Stimulated activated effector memory CD8-positive, alpha-beta T cell treated with anti-CD3 and anti-CD28 coated beads, Interleukin-12 subunit alpha, Interleukin-12 subunit beta, amount 100 ng/mL, for 72 hours (primary cell): ENCODE data around the gene INPP5A.
"Not testable (repeated sequence)": the region's sequence is repeated elsewhere in the genome, so short reads cannot be mapped to it uniquely, and the experiment has no call there.

Source experiments
- ATAC-seq: fragments of 150-1000 bp; cut with Tn5 transposase; 2 replicates; pipeline ENCODE4 v1.10.0; 2021
- DNase-seq, 2 donors: peaks; one replicate each; pipeline ENCODE4 v3.0.0; 2021 to 2022; ENCODE audit warnings: low spot score in 2 of 2
- H3K27ac Mint-ChIP-seq: one replicate; pipeline ENCODE4 v1.8.0; 2022; ENCODE audit warnings: mild to moderate bottlenecking, mixed read lengths
- H3K36me3 Mint-ChIP-seq: one replicate; pipeline ENCODE4 v1.8.0; 2022; ENCODE audit warnings: mild to moderate bottlenecking, mixed read lengths
- H3K4me1 Mint-ChIP-seq: one replicate; pipeline ENCODE4 v1.8.0; 2022; ENCODE audit warnings: mixed read lengths
- H3K4me3 Mint-ChIP-seq: one replicate; pipeline ENCODE4 v1.8.0; 2022; ENCODE audit warnings: mild to moderate bottlenecking, mixed read lengths
- H3K9me3 Mint-ChIP-seq: one replicate; pipeline ENCODE4 v1.8.0; 2022; ENCODE audit warnings: mixed read lengths

INPP5A gene

DNA sequence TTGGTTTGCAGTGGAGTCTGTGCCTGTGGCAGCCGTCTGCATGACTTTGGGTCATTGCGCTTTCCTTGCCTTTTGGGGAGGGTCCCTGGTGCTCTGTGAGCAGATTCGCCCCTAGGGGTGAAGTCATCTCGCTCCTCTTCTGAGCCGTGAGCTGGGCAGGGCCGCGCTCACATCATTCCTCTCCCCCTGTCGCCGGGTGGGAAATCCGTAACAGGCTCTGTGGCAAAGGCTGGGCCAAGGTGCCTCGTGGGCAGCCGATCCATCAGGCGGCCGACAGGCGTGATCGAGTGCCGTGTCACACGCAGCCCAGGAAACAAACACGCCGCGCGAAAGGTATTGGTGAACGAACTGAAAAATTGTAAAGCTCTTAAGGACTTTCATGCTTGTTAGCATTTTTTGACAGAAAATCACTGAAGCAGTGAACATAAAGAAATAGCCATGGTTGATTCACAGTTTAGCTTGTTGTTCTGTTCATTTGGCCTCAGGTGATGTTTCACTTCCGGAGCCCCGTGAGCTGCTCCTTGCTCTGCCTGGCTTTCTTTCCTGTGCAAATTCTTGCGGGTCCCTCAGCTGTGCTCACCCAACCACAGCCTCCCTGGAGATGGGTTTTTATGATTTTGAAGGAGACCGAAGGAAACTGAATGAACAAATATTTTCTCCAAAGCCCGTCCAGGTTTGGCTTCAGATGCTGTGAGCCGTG is 126.2 kb downstream of the INPP5A start:
- H3K9me3 Mint-ChIP-seq, result no peaks in the 10 kb centered on the region
- DNase-seq (no peak), ATAC-seq (no peak)
- no peak overlapping the region for H3K27ac Mint-ChIP-seq
- H3K4me1 Mint-ChIP-seq, result peaks cover 11% of the 10 kb centered on the region
- no peaks in the 10 kb centered on the region for H3K36me3 Mint-ChIP-seq
- no peak overlapping the region for H3K4me3 Mint-ChIP-seq

DNA sequence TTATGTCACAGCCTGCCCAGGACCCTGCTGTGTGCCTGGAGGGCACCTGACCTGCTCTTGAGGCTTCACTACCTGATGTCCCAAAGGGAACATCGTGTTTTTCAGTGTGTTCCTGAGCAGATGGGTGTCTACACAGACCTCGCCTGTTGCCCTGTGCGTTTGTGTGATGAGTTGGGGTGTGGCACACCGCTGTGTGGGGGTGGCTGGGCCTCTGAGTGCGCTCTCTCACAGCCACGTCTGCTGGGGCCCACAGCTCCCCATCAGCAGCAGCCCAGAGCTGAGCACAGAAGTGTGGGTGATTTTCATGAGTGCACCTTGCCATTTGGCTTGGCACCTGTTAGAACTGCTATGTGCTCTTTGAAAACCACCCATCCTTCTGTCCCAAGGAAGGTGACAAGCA is 126.8 kb downstream of the INPP5A start:
- DNase-seq (no peak), ATAC-seq (no peak)
- Mint-ChIP-seq H3K4me1 (peaks cover 11% of the 10 kb centered on the region), H3K4me3 (no peak overlapping the region), H3K9me3 (no peaks in the 10 kb centered on the region), H3K27ac (no peak overlapping the region), H3K36me3 (no peaks in the 10 kb centered on the region)

DNA sequence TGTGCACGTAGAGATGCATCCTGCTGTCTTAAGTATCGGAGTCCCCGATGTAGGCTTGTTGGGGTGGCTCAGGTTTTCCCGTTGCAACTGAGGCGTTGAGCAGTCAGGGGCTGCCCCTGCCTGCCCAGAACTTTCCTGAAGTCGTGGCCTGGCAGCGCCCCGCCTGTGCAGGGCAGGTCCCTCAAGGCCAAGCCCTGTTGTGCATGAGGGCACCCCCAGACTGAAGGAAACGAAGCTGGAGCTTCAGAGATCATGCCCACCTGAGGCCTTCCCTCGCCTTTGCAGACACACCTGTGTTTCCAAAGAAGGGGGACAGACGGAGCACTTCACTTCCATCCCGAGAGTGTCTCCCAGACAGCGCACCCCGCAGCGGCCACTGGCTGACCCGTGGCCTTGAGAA is 127.3 kb downstream of the INPP5A start:
- no peak overlapping the region for H3K4me3 Mint-ChIP-seq
- H3K9me3 Mint-ChIP-seq, result no peaks in the 10 kb centered on the region
- H3K36me3 Mint-ChIP-seq, result no peaks in the 10 kb centered on the region
- peaks cover 11% of the 10 kb centered on the region for H3K4me1 Mint-ChIP-seq
- ATAC-seq (no peak), DNase-seq (no peak)
- no peak overlapping the region for H3K27ac Mint-ChIP-seq

DNA sequence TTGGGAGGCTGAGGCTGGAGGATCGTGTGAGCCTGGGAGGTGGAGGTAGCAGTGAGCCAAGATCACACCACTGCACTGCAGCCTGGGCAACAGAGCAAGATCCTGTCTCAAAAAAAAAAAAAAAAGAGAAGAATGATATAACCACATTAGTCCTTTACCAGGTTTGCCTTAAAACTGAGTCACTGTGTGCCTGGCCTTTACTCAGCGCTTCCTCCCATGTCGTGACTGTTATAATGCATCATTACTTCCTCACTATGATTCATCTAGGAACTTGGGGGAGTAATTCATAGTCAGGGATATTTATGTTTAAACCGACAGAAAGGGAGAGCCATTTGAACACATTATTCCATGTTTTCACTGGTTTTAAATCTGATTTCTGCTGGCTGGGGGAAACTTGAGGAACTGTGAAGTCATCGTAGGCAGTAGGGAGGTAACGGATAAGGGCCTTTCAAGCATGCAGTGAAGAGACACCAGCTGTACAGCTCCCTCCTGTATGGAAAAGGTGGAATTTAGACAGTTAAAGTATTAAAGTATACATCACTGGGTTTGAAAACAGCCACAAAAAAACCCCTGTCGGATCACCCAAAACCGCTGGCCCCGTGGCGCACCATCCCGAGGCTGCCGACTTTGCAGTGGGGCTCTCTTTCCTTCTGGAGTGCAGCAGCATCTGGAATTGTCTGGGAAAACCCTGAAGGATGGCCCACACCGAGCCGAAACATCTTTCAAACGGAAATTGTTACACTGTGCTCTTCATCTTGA is 128.5 kb downstream of the INPP5A start:
- no peaks in the 10 kb centered on the region for H3K9me3 Mint-ChIP-seq
- H3K4me1 Mint-ChIP-seq, result peaks cover 11% of the 10 kb centered on the region
- H3K4me3 Mint-ChIP-seq, result peak overlapping the region; percentile 18
- H3K36me3 Mint-ChIP-seq, result no peaks in the 10 kb centered on the region
- H3K27ac Mint-ChIP-seq, result peak overlapping the region; percentile 84
- no peak for DNase-seq
- ATAC-seq, result peak; percentile 99

DNA sequence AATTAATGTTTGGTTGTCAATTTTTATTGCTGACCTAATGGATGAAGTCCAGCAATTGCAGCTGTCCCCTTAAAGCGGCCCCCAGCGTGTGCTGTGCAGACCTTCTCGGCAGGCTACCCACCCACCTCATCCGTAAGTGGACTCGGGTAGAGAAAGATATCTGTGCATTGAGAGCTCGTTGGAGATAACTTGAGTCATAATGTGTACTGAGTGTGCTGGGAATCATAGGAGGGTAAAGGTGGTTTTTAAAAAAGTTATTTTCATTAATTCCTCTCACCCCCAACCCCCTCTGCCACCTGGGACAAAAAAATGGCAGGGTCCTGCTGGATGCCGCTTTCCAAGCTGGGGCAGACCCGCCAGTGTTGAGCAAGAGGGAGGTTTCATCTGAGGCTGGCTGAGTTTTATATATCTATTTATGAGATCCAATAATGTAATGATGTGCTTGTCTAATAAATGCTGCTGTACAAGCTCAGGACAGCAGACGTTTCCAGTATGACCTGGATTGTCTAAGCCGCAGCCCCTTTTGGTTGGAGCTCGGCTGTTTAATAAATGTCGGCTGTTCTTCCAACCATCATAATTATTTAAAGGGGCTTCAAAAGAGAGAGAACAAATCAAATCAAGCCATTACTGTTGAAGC is 129.2 kb downstream of the INPP5A start:
- peak overlapping the region; percentile 18 for H3K4me3 Mint-ChIP-seq
- H3K9me3 Mint-ChIP-seq, result no peaks in the 10 kb centered on the region
- H3K4me1 Mint-ChIP-seq, result peaks cover 11% of the 10 kb centered on the region
- DNase-seq (no peak), ATAC-seq (no peak)
- H3K27ac Mint-ChIP-seq, result peak overlapping the region; percentile 84
- H3K36me3 Mint-ChIP-seq, result no peaks in the 10 kb centered on the region

DNA sequence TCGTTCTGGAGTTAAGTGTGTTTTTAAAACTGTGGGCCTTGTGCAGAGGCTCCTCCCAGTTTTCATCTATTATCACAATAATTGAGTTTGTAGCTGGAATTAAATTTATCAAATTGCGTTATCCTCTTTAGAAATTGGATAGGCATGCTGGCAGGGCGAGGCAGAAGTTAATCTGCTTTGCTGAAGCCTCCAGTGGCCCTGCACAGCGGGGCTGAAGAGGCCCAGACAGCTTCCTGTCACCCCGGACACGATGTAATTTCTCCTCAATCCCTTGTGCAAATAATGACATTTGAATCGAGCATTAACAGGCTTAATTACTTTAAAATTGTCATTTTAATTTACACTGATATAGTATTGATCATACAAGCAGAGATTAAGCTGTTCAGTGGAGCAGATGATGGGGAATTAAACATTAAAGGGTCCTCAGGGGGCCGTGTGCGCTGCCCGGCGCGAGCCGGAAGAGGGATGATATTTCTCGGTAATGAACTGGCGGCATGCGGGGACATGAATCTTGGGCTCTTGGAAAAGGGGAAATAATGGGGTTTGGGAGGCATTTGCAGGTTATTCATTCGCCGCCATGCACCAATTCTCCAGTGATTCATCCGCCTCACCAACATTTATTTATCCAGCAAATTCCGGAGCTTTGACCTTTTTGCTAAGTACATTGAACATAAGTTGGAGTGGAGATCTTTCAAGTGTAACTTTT is 129.9 kb downstream of the INPP5A start:
- ATAC-seq (no peak), DNase-seq (no peak)
- H3K27ac Mint-ChIP-seq, result no peak overlapping the region
- no peak overlapping the region for H3K4me3 Mint-ChIP-seq
- H3K36me3 Mint-ChIP-seq, result no peaks in the 10 kb centered on the region
- H3K4me1 Mint-ChIP-seq, result peaks cover 11% of the 10 kb centered on the region
- H3K9me3 Mint-ChIP-seq, result no peaks in the 10 kb centered on the region

DNA sequence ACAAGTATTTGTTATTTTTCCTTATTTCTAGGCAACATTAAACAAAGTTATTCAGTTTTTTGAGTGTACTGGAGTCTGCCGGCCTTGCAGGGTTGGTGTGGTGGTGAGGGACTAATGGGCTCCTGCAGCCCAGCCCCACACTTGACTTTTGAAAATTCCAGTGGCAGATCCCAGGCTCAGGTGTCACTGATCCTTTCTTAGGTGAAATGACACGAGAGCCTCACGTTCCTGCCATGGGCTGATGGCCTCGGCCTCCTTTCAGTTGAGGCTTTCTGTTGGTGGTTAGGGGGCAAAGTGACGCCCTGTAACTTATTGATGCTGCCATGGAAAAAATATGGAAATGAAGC is 130.4 kb downstream of the INPP5A start:
- no peak for ATAC-seq
- no peaks in the 10 kb centered on the region for H3K9me3 Mint-ChIP-seq
- no peak for DNase-seq
- H3K36me3 Mint-ChIP-seq, result no peaks in the 10 kb centered on the region
- no peak overlapping the region for H3K4me3 Mint-ChIP-seq
- no peak overlapping the region for H3K27ac Mint-ChIP-seq
- H3K4me1 Mint-ChIP-seq, result peaks cover 11% of the 10 kb centered on the region

DNA sequence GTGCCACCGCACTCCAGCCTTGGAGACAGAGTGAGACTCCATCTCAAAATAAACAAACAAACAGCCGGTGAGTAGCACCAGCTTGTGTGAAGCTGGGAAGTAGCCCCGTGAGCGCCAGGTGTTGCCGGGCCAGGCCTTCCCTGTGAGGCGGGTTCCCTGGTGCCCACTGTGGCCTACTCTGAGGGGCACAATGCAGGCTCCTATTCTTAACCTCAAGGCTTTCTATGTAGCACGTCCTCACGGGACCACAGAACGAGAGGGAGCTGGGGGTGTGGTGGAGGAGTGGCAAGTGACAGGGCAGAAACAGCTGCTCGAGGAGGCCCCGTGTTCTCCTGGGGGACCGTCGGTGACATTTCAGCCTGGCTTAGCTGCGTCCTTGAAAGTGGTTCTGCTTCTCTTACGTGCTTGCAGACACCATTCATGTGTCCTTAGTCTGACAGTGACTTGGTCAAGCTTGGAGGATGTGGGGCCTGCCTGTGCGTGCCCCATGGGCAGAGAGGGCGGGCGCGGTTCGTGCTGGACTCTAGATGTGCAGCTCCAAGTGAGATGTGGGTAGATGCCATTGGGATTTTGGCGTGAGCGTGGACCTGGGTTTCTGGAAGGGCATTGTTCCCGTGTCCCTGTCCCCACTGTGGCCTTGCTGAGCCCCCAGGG is 131.7 kb downstream of the INPP5A start:
- DNase-seq, result no peak
- ATAC-seq, result no peak

DNA sequence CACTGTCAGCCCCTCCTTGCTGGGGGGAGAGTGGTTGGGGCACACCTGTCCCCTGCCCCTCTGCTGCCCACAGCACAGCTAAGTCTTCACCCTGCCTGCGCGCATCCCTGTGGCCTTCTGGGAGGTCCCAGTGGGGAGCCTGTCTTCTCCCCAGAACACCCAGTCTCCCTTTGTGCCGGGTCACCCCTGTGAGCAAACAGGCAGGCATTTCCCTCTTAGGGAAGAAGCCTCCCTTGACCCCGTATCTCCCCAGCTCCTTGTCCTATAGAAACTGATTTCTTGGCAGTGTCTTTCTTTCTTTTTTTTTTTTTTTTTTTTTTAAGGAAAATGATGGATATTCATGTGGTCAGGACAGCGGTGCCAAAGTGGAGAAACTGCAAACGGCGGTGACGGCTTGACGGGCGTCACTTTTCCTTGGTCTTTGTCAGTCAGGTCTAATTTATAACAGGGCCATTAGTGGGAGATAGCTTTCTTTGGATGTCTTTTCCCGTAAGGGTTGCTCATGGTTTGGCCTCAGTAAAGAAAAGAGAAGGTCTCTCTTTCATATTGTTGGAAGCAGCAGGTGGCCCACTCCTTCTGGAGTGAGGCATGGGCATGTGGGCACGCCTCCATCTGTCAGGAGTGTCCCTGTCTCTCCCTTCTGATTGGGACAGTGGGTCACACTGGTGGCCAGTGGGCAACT is 133.1 kb downstream of the INPP5A start:
- Mint-ChIP-seq H3K4me3 (no peak overlapping the region), H3K9me3 (no peaks in the 10 kb centered on the region), H3K36me3 (no peaks in the 10 kb centered on the region), H3K27ac (no peak overlapping the region), H3K4me1 (peaks cover 11% of the 10 kb centered on the region)
- DNase-seq (no peak), ATAC-seq (no peak)

More for the DNA sequence above, 131.7 kb downstream of the INPP5A start:
- no peak overlapping the region for H3K27ac Mint-ChIP-seq
- H3K9me3 Mint-ChIP-seq, result no peaks in the 10 kb centered on the region
- no peaks in the 10 kb centered on the region for H3K36me3 Mint-ChIP-seq
- H3K4me1 Mint-ChIP-seq, result peaks cover 11% of the 10 kb centered on the region
- H3K4me3 Mint-ChIP-seq, result no peak overlapping the region

DNA sequence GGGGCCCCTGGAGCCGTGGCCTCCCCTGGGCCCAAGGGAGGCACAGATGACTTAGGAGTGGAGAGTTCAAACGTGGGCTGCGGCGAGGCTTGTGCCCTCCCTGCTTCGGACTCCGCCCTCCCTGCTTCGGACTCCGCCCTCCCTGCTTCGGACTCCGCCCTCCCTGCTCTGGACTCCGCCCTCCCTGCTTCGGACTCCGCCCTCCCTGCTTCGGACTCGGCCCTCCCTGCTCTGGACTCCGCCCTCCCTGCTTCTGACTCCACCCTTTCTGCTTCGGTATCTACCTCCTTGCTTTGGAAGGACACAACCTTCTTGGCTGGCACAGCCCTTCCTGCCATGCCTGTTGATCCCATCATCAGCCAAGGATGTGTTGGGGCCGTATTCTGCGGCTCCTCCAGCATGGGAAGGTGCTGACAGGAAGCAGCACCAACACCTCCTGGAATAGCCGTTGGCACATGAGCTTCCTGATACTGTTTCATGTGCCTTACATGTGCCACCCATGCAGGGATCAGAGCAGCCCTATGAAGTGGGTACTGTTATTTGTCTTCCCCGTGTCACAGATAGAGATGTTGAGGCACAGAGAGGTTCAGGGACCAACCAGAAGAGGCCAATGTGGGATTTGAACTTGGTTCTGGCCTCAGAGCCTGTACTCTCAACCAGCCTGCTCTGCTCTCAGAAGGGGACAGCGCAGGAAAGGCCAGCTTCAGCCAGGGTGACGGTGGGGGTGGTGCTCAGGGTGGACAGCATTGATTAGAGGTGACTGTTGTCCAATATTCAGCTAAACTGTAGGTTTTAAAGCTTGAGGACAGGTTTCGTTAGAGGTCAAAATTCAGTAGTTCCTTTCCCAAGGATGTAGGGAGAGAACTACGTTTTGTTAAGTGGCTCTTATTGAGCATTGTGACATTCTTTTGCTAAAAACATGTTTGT is 133.9 kb downstream of the INPP5A start:
- ATAC-seq (no peak), DNase-seq (no peak)
- Mint-ChIP-seq H3K4me3 (no peak overlapping the region), H3K27ac (peak overlapping the region; percentile 58), H3K9me3 (no peaks in the 10 kb centered on the region), H3K4me1 (peaks cover 4% of the 10 kb centered on the region), H3K36me3 (no peaks in the 10 kb centered on the region)

DNA sequence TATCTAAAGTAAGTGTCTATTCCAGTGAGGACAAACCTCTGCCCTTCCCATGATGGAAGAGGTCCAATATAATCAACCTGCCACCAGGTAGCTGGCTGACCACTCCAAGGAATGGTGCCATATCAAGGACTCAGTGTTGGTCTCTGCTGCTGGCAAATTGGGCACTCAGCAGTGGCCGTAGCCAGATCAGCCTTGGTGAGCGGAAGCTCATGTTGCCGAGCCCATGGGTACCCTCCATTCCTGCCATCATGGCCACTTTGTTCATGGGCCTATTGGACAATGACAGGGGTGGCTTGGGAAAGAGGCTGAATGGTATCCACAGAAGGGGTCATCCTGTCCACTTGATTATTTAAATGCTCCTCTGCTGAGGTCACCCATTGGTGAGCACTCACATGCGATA is 136.2 kb downstream of the INPP5A start:
- not testable (repeated sequence) for H3K36me3 Mint-ChIP-seq, H3K9me3 Mint-ChIP-seq, H3K4me1 Mint-ChIP-seq, ATAC-seq, H3K4me3 Mint-ChIP-seq, H3K27ac Mint-ChIP-seq, DNase-seq

DNA sequence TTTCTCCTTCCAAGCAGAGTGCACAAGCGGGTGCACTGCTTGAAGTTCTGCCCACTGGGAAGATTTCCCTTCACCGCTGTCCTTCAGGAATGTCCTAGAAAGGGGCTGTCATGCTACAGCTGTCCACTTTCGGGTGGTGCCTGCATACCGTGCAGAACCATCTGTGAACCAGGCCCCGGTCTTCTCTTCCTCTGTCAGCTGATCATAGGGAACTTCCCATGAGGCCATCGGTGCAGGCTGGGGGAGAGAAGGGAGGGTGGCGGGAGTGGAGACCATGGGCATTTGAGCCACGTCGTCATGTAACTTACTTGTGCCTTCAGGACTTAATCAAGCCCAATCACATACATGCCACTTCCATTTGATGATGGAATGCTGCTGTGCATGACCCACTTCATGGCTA is 136.7 kb downstream of the INPP5A start:
- no peak for ATAC-seq
- Mint-ChIP-seq H3K4me1 (peaks cover 9% of the 10 kb centered on the region), H3K36me3 (no peaks in the 10 kb centered on the region), H3K4me3 (no peak overlapping the region), H3K27ac (no peak overlapping the region), H3K9me3 (no peaks in the 10 kb centered on the region)
- no peak for DNase-seq

DNA sequence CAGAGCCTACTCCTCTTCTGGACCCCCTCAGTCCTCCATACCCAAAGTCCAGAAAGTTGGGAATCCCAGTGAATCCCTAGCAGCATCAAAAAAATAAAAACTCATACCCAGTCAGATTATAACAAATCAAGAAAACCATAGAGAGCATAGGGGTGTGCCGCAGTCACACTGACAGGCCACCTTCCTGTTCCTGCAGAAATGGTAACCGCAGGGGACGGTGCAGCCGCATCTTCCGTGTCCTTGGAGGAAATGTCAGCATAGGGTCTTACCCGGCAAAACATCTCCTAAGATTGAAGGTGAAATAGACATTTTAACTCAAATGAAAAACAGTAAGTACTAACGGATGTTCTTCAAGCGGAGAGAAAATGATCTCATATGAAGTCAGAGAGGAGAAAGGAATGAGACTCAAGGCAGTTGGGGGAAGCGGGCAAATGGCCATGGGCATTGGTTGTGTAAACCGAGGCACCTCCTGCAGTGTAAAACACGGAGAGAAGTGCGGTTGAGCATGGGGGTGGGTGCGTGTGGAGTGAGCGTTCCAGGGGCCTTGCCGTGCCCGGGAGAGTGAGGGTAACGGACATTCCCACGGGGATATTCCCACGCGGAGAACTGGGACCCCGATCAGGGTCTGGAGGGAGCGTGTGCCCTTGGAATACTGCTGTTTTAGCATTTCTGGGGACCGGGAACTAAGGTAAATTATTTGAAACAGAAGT is 137.6 kb downstream of the INPP5A start:
- Mint-ChIP-seq H3K27ac (no peak overlapping the region), H3K36me3 (no peaks in the 10 kb centered on the region), H3K4me3 (no peak overlapping the region), H3K9me3 (no peaks in the 10 kb centered on the region), H3K4me1 (peaks cover 17% of the 10 kb centered on the region)
- no peak for ATAC-seq
- DNase-seq, result no peak
